HepG2 (cell line): ENCODE data around the gene C3orf18. TPM values are rescaled to one million over a fixed set of nuclear protein-coding genes. Genes with fewer than 3 reads are reported as not detected.

Experiments
- ADNP ChIP-seq: sonication (generic); formaldehyde crosslinking; IDR thresholded peaks from 2 replicates; pipeline ENCODE4 v1.4.0; 2020; ENCODE audit warnings: missing genetic modification reagents
- ATM ChIP-seq: fragments of 450-650 bp; IDR thresholded peaks from 2 replicates; pipeline ENCODE4 v1.7.1; 2017; ENCODE audit warnings: mild to moderate bottlenecking, borderline replicate concordance
- CHCHD3 ChIP-seq: sonication (generic); formaldehyde crosslinking; IDR thresholded peaks from 2 replicates; pipeline ENCODE4 v1.8.0; 2022; ENCODE audit warnings: mild to moderate bottlenecking, missing genetic modification reagents, moderate library complexity
- CREB1 ChIP-seq, 2 experiments: fragments of 450-650 bp in 1 of 2; IDR thresholded peaks; 2 replicates each; pipeline ENCODE4 v1.6.1; 2016 to 2017; ENCODE audit warnings: control low read depth in 1 of 2, mild to moderate bottlenecking in 1 of 2, missing compliant biosample characterization in 1 of 2, missing genetic modification characterization in 1 of 2
- ELF4 ChIP-seq: sonication (generic); formaldehyde crosslinking; IDR thresholded peaks from 2 replicates; pipeline ENCODE4 v1.5.0; 2020; ENCODE audit warnings: missing genetic modification reagents, mild to moderate bottlenecking, moderate library complexity, borderline replicate concordance
- HNRNPL ChIP-seq: fragments of 200-400 bp; formaldehyde crosslinking; IDR thresholded peaks from 2 replicates; pipeline ENCODE4 v1.6.1; 2017; ENCODE audit warnings: mild to moderate bottlenecking, low read depth, low read length
- ISX ChIP-seq: sonication (generic); formaldehyde crosslinking; conservative IDR thresholded peaks from 2 replicates; pipeline ENCODE4 v1.5.0; 2020; ENCODE audit warnings: missing genetic modification reagents
- KLF16 ChIP-seq, 2 experiments: sonication (generic) in 1 of 2; formaldehyde crosslinking in 1 of 2; IDR thresholded peaks; 2 replicates each; pipeline versions ENCODE4 v1.6.1 to v1.8.0; 2016 to 2023; ENCODE audit warnings: missing genetic modification reagents in 2 of 2, missing compliant biosample characterization in 1 of 2
- NFATC3 ChIP-seq: sonication (generic); formaldehyde crosslinking; IDR thresholded peaks from 2 replicates; pipeline ENCODE4 v1.5.1; 2020; ENCODE audit warnings: mild to moderate bottlenecking, missing genetic modification reagents
- SP5 ChIP-seq: IDR thresholded peaks from 2 replicates; pipeline ENCODE4 v1.6.1; 2016; ENCODE audit warnings: low read depth, borderline replicate concordance
- ZFP36L2 ChIP-seq: sonication (generic); formaldehyde crosslinking; IDR thresholded peaks from 2 replicates; pipeline ENCODE4 v1.4.0; 2020; ENCODE audit warnings: missing genetic modification reagents
- ZNF17 ChIP-seq: sonication (generic); formaldehyde crosslinking; IDR thresholded peaks from 2 replicates; pipeline ENCODE4 v1.5.0; 2020; ENCODE audit warnings: mild to moderate bottlenecking, missing genetic modification reagents
- ZNF333 ChIP-seq: sonication (generic); formaldehyde crosslinking; IDR thresholded peaks from 2 replicates; pipeline ENCODE4 v1.4.0; 2020; ENCODE audit warnings: mild to moderate bottlenecking, missing genetic modification reagents, borderline replicate concordance
- ZNF543 ChIP-seq: sonication (generic); formaldehyde crosslinking; IDR thresholded peaks from 2 replicates; pipeline ENCODE4 v1.4.0; 2020; ENCODE audit warnings: mild to moderate bottlenecking, missing genetic modification reagents
- polyA plus RNA-seq, 8 experiments: library from polyadenylated mRNA; depleted of rRNA in 3 of 8; stranded (reverse) in 7 of 8; unstranded in 1 of 8; fragments of >200 nt; fragmentation: Illumina TruSeq in 4 of 8; extraction: Trizol in 4 of 8; gene quantifications; 2 replicates each; pipeline versions ENCODE4 v1.2.1 to v1.2.3, GENCODE V29; 2011 to 2016; ENCODE audit warnings: low read depth in 4 of 8, missing spikeins in 1 of 8, mixed read lengths in 1 of 8; ENCODE audit not compliant: insufficient read depth in 1 of 8
- total RNA-seq, 5 experiments: library from RNA; depleted of rRNA; stranded (reverse); fragments of >200 nt; fragmentation: Illumina TruSeq; extraction: Trizol; gene quantifications; 2 replicates each; pipeline ENCODE4 v1.2.3, GENCODE V29; 2016; ENCODE audit warnings: low read depth in 1 of 5
- TF ChIP-seq, protein P1 (sequence below): sonication (generic); formaldehyde crosslinking; IDR thresholded peaks from 2 replicates; pipeline ENCODE4 v1.4.0; 2020; ENCODE audit warnings: missing genetic modification reagents
- TF ChIP-seq, protein P2 (sequence below): sonication (generic); formaldehyde crosslinking; IDR thresholded peaks from 2 replicates; pipeline ENCODE4 v1.4.0; 2020; ENCODE audit warnings: missing genetic modification reagents, borderline replicate concordance
- TF ChIP-seq, protein P3 (sequence below): IDR thresholded peaks from 2 replicates; pipeline ENCODE4 v1.6.1; 2018; ENCODE audit warnings: missing genetic modification reagents, mild to moderate bottlenecking, missing compliant biosample characterization
- TF ChIP-seq, protein P4 (sequence below): sonication (generic); formaldehyde crosslinking; IDR thresholded peaks from 2 replicates; pipeline ENCODE4 v1.4.0; 2020; ENCODE audit warnings: missing genetic modification reagents

Gene C3orf18
- total and polyA plus RNA-seq, 2 of the 13 experiments (the other 11 are each of a cell fraction or from before 2014, with no cell fraction given), result 1.6 to 4.8 TPM

DNA sequence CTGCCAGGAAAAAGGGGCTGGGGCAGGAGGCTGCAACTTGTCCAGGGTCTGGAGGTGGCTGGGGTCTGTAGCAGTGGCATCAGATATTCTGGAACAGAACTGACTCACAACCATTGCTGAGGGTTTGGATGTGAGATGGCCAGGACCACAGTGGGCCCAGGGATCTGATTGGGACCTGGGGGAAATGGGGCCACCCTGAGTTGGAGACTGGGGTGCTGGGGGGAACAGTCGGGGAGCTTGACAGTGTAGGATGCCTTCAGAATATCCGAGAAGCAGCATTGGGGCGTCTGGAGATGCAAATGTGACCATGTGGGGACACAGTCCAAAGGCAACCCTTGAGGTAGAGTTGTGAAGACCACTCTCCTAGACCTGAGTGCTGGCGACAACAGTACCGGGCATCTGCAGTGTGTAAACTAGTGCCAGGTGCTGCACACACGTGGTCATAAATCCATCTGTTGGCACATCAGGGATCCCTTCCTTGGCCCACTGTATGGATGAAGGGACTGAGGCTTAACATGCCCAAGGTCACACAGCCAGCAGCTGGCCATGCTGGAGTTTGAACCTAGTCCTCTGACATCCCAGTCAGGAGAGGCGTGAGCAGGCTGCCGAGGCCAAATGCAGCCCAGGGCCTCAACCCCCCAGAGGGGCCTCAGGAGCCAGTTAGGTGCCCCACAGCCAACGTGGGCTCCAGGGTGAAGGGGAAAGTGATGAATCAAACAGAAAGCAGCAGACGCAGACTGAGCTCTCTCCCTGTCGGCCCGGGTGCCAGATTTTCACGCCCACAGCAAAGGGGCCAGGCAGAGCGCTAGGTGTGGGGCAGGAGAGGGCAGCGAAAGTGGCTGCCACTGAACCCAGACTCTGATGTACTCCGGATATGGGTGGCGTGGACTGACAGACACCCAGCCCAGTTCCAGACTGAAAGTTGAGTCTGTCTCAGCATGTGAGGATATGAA is 20.5 kb upstream of the C3orf18 start (continued):
- TF ChIP-seq, protein P1, sequence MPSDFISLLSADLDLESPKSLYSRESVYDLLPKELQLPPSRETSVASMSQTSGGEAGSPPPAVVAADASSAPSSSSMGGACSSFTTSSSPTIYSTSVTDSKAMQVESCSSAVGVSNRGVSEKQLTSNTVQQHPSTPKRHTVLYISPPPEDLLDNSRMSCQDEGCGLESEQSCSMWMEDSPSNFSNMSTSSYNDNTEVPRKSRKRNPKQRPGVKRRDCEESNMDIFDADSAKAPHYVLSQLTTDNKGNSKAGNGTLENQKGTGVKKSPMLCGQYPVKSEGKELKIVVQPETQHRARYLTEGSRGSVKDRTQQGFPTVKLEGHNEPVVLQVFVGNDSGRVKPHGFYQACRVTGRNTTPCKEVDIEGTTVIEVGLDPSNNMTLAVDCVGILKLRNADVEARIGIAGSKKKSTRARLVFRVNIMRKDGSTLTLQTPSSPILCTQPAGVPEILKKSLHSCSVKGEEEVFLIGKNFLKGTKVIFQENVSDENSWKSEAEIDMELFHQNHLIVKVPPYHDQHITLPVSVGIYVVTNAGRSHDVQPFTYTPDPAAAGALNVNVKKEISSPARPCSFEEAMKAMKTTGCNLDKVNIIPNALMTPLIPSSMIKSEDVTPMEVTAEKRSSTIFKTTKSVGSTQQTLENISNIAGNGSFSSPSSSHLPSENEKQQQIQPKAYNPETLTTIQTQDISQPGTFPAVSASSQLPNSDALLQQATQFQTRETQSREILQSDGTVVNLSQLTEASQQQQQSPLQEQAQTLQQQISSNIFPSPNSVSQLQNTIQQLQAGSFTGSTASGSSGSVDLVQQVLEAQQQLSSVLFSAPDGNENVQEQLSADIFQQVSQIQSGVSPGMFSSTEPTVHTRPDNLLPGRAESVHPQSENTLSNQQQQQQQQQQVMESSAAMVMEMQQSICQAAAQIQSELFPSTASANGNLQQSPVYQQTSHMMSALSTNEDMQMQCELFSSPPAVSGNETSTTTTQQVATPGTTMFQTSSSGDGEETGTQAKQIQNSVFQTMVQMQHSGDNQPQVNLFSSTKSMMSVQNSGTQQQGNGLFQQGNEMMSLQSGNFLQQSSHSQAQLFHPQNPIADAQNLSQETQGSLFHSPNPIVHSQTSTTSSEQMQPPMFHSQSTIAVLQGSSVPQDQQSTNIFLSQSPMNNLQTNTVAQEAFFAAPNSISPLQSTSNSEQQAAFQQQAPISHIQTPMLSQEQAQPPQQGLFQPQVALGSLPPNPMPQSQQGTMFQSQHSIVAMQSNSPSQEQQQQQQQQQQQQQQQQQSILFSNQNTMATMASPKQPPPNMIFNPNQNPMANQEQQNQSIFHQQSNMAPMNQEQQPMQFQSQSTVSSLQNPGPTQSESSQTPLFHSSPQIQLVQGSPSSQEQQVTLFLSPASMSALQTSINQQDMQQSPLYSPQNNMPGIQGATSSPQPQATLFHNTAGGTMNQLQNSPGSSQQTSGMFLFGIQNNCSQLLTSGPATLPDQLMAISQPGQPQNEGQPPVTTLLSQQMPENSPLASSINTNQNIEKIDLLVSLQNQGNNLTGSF (CRISPR knock-in tag), result no peak
- TF ChIP-seq, protein P2, sequence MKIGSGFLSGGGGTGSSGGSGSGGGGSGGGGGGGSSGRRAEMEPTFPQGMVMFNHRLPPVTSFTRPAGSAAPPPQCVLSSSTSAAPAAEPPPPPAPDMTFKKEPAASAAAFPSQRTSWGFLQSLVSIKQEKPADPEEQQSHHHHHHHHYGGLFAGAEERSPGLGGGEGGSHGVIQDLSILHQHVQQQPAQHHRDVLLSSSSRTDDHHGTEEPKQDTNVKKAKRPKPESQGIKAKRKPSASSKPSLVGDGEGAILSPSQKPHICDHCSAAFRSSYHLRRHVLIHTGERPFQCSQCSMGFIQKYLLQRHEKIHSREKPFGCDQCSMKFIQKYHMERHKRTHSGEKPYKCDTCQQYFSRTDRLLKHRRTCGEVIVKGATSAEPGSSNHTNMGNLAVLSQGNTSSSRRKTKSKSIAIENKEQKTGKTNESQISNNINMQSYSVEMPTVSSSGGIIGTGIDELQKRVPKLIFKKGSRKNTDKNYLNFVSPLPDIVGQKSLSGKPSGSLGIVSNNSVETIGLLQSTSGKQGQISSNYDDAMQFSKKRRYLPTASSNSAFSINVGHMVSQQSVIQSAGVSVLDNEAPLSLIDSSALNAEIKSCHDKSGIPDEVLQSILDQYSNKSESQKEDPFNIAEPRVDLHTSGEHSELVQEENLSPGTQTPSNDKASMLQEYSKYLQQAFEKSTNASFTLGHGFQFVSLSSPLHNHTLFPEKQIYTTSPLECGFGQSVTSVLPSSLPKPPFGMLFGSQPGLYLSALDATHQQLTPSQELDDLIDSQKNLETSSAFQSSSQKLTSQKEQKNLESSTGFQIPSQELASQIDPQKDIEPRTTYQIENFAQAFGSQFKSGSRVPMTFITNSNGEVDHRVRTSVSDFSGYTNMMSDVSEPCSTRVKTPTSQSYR (CRISPR knock-in tag), result peak; percentile 51; the same call in 1 of the 2 replicates
- TF ChIP-seq KLF16 (CRISPR knock-in tag; IDR thresholded peaks at IDR 0.05) (no peak; a peak in 1 of 4 replicates), SP5 (0 out of 2 replicates have a peak, but pooled peaks have one; percentile 17), ADNP (CRISPR knock-in tag) (peak; percentile 100), NFATC3 (CRISPR knock-in tag) (no peak), ELF4 (CRISPR knock-in tag) (no peak), ZNF543 (CRISPR knock-in tag) (peak; percentile 76), ISX (CRISPR knock-in tag) (0 out of 2 replicates have a peak, but pooled peaks have one; percentile 38), CREB1 (IDR thresholded peaks at IDR 0.05) (no peak), CREB1 (CRISPR knock-in tag; IDR thresholded peaks at IDR 0.05) (no peak), CHCHD3 (CRISPR knock-in tag) (no peak), ZFP36L2 (CRISPR knock-in tag) (no peak), ATM (no peak), ZNF17 (no peak), ZNF333 (CRISPR knock-in tag) (no peak), HNRNPL (0 out of 2 replicates have a peak, but pooled peaks have one; percentile 73)
- TF ChIP-seq, protein P3, sequence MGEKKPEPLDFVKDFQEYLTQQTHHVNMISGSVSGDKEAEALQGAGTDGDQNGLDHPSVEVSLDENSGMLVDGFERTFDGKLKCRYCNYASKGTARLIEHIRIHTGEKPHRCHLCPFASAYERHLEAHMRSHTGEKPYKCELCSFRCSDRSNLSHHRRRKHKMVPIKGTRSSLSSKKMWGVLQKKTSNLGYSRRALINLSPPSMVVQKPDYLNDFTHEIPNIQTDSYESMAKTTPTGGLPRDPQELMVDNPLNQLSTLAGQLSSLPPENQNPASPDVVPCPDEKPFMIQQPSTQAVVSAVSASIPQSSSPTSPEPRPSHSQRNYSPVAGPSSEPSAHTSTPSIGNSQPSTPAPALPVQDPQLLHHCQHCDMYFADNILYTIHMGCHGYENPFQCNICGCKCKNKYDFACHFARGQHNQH, result peak; percentile 78; the same call in 1 of the 2 replicates
- TF ChIP-seq, protein P4, sequence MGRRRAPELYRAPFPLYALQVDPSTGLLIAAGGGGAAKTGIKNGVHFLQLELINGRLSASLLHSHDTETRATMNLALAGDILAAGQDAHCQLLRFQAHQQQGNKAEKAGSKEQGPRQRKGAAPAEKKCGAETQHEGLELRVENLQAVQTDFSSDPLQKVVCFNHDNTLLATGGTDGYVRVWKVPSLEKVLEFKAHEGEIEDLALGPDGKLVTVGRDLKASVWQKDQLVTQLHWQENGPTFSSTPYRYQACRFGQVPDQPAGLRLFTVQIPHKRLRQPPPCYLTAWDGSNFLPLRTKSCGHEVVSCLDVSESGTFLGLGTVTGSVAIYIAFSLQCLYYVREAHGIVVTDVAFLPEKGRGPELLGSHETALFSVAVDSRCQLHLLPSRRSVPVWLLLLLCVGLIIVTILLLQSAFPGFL (CRISPR knock-in tag), result no peak
